ENCODE measurements around the gene HOXD12. TPM values are rescaled to one million over a fixed set of nuclear protein-coding genes. Genes with fewer than 3 reads are reported as not detected.

The HOXD12 gene
- total RNA-seq, 1 experiment from 2014 or later, result not detected

DNA sequence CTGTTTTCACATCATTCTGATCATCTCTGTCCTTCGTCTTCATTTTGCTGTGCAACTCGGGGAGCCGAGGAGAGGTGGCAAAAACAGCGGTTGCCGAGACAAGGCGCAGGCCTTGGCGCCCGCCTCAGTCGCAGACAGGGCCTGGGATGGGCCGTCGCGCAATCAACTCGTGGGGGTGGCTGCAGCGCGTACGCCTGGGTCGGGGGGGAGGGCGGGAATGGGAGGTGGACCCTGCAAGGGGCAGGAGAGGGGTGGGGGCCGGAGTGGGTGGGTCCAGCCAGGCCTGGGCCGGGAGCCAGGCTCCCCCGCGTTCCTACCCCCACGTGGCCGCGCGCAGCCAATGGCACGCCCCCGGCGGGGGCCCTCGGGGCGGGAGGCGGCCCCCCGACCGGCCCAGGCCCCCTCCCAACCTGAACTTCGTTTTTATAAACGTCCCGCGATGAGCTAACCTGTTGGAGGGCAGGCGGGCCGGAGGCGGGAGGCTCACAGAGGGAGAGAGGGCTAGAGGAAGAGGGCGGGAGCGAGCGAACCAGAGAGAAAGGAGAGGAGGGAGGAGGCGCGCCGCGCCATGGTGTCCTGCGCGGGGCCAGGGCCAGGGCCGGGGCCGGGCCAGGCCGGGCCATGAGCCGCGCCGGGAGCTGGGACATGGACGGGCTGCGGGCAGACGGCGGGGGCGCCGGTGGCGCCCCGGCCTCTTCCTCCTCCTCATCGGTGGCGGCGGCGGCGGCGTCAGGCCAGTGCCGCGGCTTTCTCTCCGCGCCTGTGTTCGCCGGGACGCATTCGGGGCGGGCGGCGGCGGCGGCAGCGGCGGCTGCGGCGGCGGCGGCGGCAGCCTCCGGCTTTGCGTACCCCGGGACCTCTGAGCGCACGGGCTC lies 7.1 kb upstream of the HOXD12 start, which contains the start of gene HOXD13:
TSS of gene HOXD13 (plus strand) at position 452 of the 875 bp plus-strand sequence. CDS start at position 622, 170 bp downstream.
- CTCF ChIA-PET, result no interaction called here
- Mint-ChIP-seq H3K36me3 (ENCODE audit: insufficient read depth, unreplicated experiment) (peaks cover 12% of the 10 kb centered on the region), H3K27me3 (ENCODE audit: unreplicated experiment) (peaks cover 49% of the 10 kb centered on the region), H3K4me3 (ENCODE audit: low read depth, unreplicated experiment) (no peak within 1 kb of the TSS), H3K27ac (ENCODE audit: unreplicated experiment) (no peak within 1 kb of the TSS), H3K4me1 (ENCODE audit: low read depth, unreplicated experiment) (peaks cover 1% of the 10 kb centered on the region), H3K9me3 (ENCODE audit: low read depth, unreplicated experiment) (no peaks in the 10 kb centered on the region)
- no TSS peak for BruUV-seq (replicated peaks)
- intact Hi-C loops (cut with micrococcal nuclease; ENCODE audit: unreplicated experiment), result no loop called here
- TF ChIP-seq, protein P1, sequence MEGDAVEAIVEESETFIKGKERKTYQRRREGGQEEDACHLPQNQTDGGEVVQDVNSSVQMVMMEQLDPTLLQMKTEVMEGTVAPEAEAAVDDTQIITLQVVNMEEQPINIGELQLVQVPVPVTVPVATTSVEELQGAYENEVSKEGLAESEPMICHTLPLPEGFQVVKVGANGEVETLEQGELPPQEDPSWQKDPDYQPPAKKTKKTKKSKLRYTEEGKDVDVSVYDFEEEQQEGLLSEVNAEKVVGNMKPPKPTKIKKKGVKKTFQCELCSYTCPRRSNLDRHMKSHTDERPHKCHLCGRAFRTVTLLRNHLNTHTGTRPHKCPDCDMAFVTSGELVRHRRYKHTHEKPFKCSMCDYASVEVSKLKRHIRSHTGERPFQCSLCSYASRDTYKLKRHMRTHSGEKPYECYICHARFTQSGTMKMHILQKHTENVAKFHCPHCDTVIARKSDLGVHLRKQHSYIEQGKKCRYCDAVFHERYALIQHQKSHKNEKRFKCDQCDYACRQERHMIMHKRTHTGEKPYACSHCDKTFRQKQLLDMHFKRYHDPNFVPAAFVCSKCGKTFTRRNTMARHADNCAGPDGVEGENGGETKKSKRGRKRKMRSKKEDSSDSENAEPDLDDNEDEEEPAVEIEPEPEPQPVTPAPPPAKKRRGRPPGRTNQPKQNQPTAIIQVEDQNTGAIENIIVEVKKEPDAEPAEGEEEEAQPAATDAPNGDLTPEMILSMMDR (IDR thresholded peaks at IDR 0.05; ENCODE audit: unreplicated experiment), result no peak
- DNase-seq, result no peak

DNA sequence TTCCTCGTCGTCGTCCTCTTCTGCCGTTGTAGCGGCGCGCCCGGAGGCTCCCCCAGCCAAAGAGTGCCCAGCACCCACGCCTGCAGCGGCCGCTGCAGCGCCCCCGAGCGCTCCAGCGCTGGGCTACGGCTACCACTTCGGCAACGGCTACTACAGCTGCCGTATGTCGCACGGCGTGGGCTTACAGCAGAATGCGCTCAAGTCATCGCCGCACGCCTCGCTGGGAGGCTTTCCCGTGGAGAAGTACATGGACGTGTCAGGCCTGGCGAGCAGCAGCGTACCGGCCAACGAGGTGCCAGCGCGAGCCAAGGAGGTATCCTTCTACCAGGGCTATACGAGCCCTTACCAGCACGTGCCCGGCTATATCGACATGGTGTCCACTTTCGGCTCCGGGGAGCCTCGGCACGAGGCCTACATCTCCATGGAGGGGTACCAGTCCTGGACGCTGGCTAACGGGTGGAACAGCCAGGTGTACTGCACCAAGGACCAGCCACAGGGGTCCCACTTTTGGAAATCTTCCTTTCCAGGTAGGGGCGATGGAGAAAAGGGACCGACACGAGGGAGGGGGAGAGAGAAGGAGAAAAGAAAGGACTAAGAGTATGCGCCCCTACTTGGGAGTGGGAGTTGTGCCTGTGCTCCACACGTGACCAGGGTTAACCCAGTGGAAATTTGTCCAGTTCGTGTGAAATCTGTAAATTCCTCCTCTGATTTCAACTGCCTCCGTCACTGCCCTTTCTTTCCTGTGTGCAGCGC lies 6.3 kb upstream of the HOXD12 start:
- Mint-ChIP-seq H3K4me1 (ENCODE audit: low read depth, unreplicated experiment) (peaks cover 9% of the 10 kb centered on the region), H3K27ac (ENCODE audit: unreplicated experiment) (no peak overlapping the region), H3K27me3 (ENCODE audit: unreplicated experiment) (peaks cover 47% of the 10 kb centered on the region), H3K36me3 (ENCODE audit: insufficient read depth, unreplicated experiment) (peaks cover 18% of the 10 kb centered on the region), H3K4me3 (ENCODE audit: low read depth, unreplicated experiment) (no peak overlapping the region), H3K9me3 (ENCODE audit: low read depth, unreplicated experiment) (no peaks in the 10 kb centered on the region)
- DNase-seq, result no peak
- CTCF ChIA-PET, result no interaction called here
- no TSS peak for BruUV-seq (replicated peaks)
- intact Hi-C loops (cut with micrococcal nuclease; ENCODE audit: unreplicated experiment), result no loop called here
- TF ChIP-seq, protein P1 (IDR thresholded peaks at IDR 0.05; ENCODE audit: unreplicated experiment), result no peak

DNA sequence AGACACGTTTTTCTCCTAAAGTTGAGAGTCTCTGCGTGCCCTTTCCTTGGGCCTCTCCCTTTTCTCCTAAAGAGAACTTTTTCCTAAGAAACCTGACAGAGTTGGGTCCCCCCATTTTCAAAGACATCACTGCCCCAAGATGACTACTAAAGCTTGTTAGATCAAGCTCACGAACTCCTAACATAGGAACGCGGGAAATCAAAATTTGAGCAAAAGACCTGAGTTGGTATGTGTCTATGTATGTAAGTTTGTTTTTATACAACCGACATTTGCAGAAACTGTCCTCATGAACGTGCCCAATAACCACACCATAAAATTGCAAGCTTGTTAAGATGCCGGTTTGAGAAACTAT lies 5.7 kb upstream of the HOXD12 start:
- peaks cover 9% of the 10 kb centered on the region for H3K4me1 Mint-ChIP-seq (ENCODE audit: low read depth, unreplicated experiment)
- DNase-seq, result no peak
- CTCF ChIA-PET, result no interaction called here
- peaks cover 18% of the 10 kb centered on the region for H3K36me3 Mint-ChIP-seq (ENCODE audit: insufficient read depth, unreplicated experiment)
- no peak overlapping the region for H3K4me3 Mint-ChIP-seq (ENCODE audit: low read depth, unreplicated experiment)
- no TSS peak for BruUV-seq (replicated peaks)
- intact Hi-C loops (cut with micrococcal nuclease; ENCODE audit: unreplicated experiment), result no loop called here
- no peaks in the 10 kb centered on the region for H3K9me3 Mint-ChIP-seq (ENCODE audit: low read depth, unreplicated experiment)
- TF ChIP-seq, protein P1 (IDR thresholded peaks at IDR 0.05; ENCODE audit: unreplicated experiment), result no peak
- no peak overlapping the region for H3K27ac Mint-ChIP-seq (ENCODE audit: unreplicated experiment)
- peaks cover 41% of the 10 kb centered on the region for H3K27me3 Mint-ChIP-seq (ENCODE audit: unreplicated experiment)

DNA sequence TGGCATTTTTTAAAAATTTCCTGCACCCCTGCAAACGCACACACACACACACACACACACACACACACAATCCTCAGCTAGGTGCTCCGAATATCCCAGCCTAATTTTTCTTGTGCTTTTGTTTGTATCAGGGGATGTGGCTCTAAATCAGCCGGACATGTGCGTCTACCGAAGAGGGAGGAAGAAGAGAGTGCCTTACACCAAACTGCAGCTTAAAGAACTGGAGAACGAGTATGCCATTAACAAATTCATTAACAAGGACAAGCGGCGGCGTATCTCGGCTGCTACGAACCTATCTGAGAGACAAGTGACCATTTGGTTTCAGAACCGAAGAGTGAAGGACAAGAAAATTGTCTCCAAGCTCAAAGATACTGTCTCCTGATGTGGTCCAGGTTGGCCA lies 5.2 kb upstream of the HOXD12 start:
- Mint-ChIP-seq H3K27me3 (ENCODE audit: unreplicated experiment) (peaks cover 37% of the 10 kb centered on the region), H3K36me3 (ENCODE audit: insufficient read depth, unreplicated experiment) (peaks cover 18% of the 10 kb centered on the region), H3K4me3 (ENCODE audit: low read depth, unreplicated experiment) (no peak overlapping the region), H3K9me3 (ENCODE audit: low read depth, unreplicated experiment) (no peaks in the 10 kb centered on the region), H3K27ac (ENCODE audit: unreplicated experiment) (no peak overlapping the region), H3K4me1 (ENCODE audit: low read depth, unreplicated experiment) (peaks cover 9% of the 10 kb centered on the region)
- BruUV-seq (replicated peaks), result no TSS peak
- TF ChIP-seq, protein P1 (IDR thresholded peaks at IDR 0.05; ENCODE audit: unreplicated experiment), result no peak
- CTCF ChIA-PET, result no interaction called here
- no peak for DNase-seq
- intact Hi-C loops (cut with micrococcal nuclease; ENCODE audit: unreplicated experiment), result no loop called here
